CD1c-positive myeloid dendritic cell (primary cell): ENCODE data around the gene GLT1D1.
"Not testable (repeated sequence)": the region's sequence is repeated elsewhere in the genome, so short reads cannot be mapped to it uniquely, and the experiment has no call there.

ENCODE experiments used
- DNase-seq: peaks from one replicate; pipeline ENCODE4 v3.0.0-alpha.2; 2016; ENCODE audit errors: extremely low spot score

Gene GLT1D1

DNA sequence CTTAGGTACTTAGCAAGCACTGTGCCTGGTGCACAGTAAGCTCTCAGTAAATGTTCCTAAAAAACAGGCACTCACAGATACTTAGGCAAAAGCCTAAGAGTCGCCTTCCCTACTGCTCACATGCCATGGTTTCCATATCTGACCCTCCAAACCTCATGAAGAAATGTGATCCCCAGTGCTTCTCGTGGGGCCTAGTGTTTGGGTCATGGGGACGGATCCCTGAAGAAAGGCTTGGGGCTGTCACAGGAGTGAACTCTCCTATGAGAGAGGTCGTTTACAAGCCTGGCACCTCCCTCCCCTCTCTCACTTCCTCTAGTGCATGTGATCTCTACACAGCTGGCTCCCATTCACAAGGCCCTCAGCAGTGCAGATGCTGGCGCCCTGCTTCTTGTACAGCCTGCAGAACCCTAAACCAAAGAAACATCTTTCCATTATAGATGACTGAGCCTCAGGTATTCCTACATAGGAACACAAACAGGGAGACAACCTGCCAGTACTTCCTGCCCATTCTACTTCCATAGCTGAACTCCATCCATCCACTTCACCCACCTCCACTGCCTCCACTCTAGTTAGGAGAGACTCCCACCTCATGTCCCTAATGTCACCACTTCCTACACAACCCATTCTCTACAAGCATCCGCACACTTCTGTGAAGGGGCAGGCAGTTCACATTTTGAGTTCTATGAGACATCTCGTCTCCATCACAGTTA lies 32.4 kb upstream of the GLT1D1 start:
- DNase-seq: peak; percentile 89

DNA sequence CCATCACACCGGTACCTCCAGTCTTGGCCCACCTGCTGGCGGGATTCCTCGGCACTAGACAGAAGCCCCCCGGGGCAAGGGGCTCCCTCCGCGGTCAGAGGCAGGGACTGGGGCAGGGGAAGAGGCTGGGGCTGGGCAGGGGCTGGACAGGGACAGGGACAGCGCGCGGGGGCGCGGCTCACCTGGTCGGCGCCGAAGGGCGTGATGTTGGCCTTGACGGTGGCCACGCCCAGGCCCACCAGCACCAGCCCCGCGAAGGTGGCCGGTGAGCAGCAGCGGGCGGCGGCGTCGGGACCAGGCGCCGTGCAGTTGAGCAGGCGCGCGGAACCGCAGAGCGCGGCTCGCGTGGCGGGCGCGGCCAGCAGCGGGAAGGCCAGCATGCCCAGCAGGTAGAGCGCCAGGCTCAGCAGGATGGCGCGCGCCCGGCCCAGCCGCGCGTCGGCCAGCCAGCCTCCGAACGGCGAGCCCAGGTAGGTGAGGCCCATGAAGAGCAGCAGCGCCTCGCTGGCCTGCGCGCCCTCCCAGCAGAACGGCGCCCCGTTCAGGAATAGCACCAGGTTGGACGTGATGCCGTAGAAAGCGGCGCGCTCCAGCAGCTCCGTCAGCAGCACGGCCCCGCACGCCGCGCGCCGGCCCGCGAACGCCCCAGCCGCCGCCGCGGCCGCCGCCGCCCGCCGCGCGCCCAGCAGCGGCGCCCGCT lies 29.9 kb upstream of the GLT1D1 start:
- no peak for DNase-seq

DNA sequence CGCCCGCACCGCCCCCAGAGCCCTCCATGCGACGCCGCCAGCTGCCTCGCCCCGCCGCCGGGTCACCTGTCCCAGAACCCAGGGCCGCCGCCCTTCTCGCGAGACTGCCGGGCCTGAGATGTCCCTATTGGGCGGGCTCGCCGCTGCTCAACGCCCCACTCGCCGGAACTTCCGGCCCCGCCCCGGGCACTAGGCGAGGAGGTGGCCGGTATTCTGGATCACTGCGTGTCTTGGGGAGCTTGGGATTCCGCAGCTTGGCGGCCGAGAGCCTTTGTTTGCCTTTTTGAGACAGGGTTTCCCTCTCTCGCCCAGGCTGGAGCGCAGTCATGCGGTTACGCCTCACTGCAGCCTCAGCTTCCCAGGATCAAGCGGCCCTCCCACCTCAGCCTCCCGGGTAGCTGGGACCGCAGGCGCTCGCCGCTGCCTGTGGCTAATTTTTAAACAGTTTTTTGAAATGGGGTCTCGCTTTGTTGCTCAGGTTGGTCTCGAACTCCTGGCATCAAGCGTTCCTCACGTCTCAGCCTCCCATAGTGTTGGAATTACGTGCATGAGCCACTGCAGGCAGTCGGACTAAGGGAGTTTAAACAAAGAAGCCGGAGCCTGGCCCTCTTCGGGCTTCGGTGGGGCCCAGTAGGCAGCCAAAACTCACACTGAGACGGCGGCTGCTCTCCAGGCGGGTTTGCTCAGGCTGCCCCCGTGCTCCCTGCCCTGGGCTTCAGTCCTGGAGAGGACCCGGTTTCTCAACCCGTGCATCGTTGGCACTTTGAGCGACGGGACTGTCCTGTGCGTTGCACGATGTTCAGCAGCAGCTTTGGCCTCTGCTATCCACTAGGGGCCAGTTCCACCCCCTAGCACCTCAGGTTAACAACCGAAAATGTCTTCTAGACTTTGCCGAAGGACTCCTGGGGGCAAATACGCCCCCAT lies 29.1 kb upstream of the GLT1D1 start, which contains the start of gene SLC15A4:
Gene SLC15A4, minus strand, starts transcription at position 43 of the 924 bp plus-strand sequence. Its CDS starts 15 bp downstream, at position 28.
- peak; percentile 97 for DNase-seq

DNA sequence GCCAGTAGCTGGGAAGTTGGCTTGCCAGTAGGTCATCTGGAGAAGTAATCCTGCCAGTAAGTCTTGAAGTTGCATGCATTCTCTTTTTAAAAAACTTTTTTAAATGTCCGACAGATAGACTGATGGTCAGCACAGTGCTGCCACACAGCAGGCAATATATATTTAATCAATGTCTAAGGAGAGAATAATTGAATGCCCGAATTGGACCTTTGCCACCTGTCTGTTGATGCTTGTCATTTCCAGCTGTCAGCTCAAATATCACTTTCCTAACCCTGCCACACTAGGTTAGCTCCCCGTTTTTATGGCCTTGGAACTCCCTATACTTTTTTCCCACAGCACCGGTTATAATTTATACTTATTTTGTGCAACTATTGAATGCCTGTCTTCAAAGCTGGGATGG lies 27.4 kb upstream of the GLT1D1 start:
- DNase-seq: no peak

DNA sequence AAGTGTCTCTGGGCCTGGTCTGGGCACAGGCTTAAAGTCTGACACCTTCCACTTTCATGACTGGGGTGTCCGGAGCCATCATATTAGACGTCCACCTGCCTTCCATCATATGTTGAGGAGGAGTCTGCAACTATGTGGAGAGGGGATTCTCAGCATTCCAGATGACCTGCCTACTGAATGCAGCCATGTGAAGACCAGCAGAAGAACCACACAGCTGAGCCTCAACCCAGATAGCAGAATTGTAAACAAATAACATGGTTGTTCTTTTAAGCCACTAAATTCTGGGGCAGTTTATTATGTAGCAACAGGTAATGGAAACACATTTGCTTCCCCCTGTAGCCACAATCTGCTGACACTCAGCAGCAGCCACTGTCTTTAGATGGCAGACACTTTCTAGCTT lies 25.6 kb upstream of the GLT1D1 start:
- no peak for DNase-seq

DNA sequence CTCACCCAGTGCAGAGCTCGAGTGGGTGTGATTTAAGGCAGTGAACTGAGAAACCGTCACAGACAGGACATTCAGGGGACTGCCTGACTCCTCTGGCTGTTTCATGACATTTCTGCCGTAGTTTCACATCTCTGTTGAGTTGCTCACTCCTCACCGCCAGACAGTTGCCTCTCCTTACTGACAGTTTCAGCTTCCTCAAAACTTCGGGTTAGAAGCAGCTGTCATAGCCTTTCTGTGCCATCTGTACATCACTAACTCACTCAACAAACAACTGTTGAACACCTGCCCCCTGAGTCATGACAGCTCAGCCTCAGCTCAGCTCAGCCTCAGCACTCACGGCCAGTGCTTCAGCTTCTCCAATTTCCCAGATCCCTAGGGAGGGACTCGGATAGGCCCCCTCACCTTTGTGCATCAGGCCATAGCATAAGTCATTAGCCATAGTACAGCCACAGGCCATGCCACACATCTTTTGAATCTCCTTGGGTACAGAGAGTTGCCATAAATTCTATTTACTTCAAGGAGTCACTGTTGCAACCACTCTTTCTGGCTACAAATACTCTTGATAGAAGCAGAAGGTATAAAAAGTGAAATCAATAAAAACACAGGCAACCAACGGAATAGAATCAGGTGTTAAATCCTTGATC lies 23.3 kb upstream of the GLT1D1 start:
- peak; percentile 88 for DNase-seq

DNA sequence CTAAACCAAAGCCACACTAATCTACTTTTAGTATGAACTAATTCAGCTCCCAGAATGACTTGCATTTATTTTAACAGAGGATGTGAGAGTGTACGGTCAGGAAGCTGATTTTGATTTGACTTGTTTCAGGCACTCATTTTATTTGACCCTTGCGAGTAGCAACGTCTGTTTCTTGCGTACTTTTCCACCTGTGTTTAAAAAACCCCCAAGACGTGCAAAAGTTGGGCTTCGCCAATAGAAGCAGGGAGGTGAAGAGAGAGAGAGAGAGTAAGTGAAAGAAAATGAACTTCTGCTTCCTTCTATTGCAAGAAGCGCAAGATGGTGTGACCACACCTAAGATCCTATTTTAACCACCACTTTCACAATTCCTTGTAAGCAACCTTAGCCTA lies 22.8 kb upstream of the GLT1D1 start:
- DNase-seq: peak; percentile 51

DNA sequence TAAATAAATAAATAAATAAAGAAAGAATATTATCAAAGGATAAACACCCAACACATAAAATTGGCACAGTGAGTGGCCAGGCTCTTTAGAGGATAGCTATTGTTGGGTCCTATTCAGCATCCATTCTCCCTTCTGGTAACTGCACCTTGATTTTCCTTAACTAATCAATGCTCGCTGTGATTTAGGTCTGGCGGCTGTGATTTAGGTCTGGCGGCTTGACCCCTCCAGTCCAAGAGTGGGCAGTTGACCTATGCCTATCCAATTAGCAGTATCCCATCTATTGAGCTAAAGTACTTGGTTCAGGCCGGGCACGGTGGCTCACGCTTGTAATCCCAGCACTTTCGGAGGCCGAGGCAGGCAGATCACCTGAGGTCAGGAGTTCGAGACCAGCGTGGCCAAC lies 19.9 kb upstream of the GLT1D1 start:
- DNase-seq: no peak

DNA sequence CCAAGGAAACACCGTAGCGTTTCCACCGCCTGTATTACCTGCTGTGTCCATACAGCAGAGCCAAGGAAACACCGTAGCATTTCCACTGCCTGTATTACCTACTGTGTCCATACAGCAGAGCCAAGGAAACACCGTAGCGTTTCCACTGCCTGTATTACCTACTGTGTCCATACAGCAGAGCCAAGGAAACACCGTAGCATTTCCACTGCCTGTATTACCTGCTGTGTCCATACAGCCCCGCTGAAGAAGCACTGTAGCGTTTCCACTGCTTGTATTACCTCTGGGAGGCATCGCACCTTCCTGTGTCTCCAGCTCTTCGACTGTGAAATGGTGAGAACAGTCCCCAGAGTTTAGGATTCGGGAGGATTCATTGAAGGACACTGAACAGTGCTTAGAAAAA lies 13.4 kb upstream of the GLT1D1 start:
- DNase-seq: not testable (repeated sequence)

DNA sequence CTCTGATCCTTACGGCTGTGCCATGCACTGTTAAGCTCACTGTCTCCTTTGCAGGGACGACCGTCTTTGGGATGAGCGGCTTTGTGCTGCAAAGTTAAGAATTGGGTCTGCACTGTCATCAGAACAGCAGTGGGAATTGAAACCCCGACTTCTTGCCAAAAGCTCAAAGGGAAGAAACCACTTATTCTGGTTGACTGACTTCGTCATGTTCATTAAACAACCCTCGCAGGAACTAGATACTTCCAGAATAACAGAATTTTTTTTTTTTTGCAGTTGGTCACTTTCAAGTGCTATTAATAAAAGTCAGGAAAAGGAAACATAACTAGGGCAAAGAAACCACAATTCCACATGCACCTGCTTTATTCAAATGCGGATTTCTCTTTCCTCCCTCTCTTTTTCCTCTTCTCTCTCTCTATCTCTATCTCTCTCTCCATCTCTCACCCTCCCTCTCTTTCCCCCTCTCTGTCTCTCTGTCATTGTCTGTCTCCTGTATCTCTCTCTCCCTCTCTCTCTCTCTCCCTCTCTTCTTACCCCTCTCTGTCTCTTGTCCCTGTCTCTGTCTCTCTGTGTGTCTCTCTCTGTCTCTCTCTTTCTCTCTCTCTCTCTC lies 12.3 kb upstream of the GLT1D1 start:
- DNase-seq: peak; percentile 60

DNA sequence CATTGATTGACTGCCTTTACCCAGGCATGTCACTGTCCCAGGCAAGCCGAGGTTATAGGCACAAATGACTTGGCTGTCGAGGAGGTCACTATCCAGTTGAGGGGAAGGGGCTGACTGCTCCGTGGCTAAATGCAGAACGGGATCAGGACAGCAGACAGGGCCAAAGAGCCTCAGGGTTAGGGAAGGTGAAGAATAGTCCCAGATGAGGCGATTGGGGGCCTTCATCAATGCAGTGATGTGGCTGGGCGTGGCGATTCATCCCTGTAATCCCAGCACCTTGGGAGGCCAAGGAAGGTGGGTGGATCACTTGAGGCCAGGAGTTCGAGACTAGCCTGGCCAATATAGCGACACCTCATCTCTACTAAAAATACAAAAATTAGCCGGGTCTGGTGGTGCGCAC lies 10.7 kb upstream of the GLT1D1 start:
- DNase-seq: no peak

DNA sequence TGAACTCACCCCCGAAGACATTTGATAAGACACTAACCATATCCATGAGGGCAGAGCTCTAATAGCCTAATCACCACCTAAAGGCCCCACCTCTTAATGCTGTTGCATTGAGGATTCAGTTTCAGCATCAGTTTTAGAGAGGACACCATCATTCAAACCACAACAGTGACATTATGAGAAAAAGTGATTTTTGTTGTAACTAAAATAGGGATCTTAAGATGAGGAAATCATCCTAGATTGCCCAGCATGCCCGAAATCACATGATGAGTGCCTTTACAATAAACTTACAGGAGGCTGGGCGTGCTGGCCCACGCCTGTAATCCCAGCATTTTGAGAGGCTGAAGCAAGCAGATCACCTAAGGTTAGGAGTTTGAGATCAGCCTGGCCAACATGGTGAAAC lies 9.7 kb upstream of the GLT1D1 start:
- peak; percentile 55 for DNase-seq

DNA sequence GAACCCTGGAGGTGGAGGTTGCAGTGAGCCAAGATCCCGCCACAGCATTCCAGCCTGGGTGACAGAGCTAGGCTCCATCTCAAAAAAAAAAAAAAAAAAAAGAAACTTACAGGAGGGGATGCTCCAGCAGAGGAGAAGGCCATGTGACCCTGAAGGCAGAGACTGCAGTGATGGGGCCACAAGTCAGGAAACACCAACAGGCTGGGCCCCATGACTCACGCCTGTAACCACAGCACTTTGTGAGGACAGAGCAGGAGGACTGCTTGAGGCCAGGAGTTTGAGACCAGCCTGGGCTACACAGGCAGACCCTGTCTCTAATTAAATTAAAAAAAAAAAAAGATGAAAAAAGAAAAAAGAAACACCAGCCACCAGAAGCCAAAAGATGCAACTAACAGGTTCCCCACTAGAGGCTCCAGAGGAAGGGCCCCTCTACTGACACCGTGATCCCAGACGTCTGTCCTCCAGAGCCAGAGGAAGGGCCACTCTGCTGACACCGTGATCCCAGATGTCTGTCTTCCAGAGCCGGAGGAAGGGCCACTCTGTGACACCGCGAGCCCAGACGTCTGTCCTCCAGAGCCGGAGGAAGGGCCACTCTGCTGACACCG lies 9.1 kb upstream of the GLT1D1 start:
- peak; percentile 33 for DNase-seq

DNA sequence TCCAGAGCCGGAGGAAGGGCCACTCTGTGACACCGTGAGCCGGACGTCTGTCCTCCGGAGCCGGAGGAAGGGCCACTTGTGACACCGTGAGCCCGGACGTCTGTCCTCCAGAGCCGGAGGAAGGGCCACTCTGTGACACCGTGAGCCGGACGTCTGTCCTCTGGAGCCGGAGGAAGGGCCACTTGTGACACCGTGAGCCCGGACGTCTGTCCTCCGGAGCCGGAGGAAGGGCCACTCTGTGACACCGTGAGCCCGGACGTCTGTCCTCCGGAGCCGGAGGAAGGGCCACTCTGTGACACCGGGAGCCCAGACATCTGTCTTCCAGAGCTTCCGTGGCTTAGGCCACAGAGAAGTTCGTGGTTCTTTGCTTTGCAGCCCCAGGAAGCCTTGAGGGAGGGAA lies 6.6 kb upstream of the GLT1D1 start:
- not testable (repeated sequence) for DNase-seq

DNA sequence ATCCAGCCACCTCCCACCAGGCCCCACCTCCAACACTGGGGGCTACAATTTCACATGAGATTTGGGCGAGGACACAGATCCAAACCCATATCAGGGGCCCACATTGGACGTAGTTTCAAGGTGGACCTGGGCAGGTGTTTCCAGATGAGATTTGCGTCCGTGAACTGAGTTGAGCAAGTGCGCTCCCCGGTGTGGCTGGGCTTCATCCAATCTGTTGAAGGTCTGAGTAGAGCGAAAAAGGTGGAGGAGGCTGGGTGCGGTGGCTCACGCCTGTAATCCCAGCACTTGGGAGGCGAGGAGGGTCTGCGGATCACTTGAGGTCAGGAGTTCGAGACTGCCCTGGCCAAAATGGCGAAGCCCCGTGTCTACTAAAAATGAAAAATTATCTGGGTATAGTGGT lies 4.9 kb upstream of the GLT1D1 start:
- DNase-seq: no peak

DNA sequence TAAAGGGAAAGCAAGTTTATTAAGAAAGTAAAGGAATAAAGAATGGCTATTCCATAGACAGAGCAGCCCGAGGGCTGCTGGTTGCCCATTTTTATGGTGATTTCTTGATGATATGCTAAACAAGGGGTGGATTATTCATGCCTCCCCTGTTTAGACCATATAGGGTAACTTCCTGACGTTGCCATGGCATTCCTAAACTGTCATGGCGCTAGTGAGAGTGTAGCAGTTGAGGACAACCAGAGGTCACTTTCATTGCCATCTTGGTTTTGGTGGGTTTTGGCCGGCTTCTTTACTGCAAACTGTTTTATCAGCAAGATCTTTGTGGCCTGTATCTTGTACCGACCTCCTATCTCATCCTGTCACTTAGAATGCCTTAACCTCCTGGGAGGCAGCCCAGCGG lies 3.5 kb upstream of the GLT1D1 start:
- not testable (repeated sequence) for DNase-seq

DNA sequence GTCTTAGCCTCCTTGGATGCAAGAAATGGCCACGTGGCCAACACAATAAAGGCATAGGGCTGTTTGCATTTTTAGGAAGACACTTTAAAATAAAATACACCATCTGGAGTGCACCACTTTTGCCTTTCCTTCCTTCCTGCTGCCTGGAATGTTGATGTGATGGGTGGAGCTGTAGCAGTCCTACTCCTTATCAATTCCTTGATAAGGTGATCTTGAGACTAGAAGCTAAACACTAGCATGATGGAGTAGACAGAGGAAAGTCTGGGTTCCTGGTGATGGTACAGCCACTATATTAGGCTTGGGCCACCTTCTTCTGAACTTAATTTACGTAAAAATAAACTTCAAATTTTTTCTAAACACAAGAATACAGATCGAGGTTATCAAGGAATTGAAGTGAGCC lies 2.9 kb upstream of the GLT1D1 start:
- DNase-seq: no peak

DNA sequence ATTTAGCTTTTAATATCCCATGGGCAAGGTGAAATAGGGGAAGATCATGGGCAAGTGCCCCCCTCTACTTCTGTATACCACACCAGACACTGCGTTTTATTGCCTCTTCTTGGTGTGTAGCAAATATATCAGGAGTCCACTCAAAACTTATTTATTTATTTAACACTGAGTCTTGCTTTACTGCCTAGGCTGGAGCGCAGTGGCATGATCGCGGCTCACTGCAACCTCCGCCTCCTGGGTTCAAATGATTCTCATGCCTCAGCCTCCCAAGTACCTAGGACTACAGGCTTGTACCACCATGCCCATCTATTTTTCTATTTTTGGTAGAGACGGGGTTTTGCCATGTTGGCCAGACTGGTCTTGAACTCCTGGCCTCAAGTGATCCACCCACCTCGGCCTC lies 1.8 kb upstream of the GLT1D1 start:
- not testable (repeated sequence) for DNase-seq

DNA sequence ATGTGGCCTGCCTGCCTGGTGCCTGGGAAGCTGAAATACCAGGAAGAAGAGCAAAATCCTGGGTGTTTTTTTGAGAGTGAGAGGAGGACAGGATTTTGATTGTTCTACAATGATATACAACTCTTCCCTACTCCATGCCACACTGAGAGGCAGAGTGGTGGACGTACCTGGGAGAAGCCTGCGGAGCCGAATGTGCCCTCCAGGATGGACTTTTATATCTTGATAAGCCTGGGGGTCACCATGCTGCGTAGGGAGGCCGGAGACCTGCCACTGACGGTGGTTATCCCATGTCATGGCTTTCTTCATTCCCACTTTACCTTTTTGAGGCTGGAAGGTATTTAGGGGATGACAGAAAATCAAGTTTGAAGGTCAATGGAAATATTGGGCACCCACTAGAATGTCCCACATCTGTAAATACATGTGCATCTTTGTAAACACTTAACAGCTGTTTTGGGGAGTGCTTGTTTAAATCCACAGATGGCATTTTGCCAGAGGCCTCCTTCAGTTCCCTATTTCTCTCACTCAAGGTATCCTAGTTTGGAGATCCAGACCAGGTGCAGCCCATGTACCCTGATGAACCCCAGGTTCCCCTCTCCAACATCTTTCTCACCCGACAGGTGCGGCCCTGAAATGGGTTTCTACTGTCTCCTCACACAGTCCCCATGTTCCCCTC lies 1.1 kb upstream of the GLT1D1 start:
- DNase-seq: peak; percentile 31

DNA sequence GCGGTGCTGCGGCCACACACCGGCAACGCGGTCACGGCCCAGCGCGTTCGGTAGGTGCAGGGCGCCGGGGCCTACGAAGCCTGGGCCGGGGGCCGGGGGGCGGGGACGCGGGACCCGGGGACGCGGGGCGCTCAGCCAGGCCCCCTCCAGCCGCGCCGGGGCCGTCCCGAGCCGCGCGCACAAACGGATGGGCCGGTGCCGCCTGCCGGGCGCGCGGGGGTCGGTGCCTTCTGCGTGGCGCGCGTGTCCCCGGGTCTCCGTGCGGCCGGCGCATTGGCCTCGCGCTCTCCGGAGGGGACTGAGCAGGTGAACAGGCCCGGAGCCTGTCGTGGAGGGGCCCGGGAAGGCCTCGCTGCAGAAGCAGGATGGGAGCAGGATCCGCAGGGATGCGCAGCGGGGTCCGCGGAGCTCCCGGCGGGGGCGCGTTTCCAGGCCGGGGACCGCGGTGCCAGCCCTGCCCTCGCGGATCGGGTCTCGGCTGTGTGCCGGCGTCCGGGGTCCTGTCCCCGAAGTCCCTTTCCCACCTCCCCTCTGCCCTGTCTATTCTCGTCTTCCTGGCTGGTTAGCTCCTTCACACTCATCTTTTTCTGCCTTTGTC lies 421 bp downstream of the GLT1D1 start:
- no peak for DNase-seq
